ENCODE measurements around the gene FEM1A.

DNA sequence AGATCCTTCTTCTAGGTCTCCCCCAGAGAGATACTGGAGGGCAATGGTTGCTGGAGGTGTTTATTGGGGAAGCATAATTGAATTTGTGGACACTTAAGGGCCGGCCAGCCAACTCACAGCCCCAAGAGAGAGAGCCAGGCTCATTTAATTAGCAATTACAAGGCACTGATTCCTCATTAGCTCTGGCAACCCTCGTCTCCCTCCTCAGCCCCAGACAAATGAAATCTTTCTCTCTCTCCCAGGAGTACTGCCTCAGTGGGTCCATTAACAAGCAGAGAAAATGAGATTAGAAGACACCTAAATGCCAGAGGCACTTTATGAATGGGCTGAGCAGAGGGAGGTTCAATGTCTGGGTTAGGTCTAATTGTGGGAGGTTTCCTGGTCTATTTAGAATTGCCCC is 19.0 kb upstream of the FEM1A start:
- TF ChIP-seq TCF12 (IDR thresholded peaks at IDR 0.05; ENCODE audit: low read depth) (no peak), EP300 (IDR thresholded peaks at IDR 0.05; ENCODE audit: borderline replicate concordance) (no peak), YY1 (IDR thresholded peaks at IDR 0.05; ENCODE audit: low read depth) (no peak), RAD21 (IDR thresholded peaks at IDR 0.05; ENCODE audit: low read depth) (no peak), CEBPB (IDR thresholded peaks at IDR 0.05) (no peak), EGR1 (IDR thresholded peaks at IDR 0.05) (no peak)
- TF ChIP-seq, protein P1, sequence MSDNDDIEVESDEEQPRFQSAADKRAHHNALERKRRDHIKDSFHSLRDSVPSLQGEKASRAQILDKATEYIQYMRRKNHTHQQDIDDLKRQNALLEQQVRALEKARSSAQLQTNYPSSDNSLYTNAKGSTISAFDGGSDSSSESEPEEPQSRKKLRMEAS (IDR thresholded peaks at IDR 0.05): no peak
- TF ChIP-seq, protein P2, sequence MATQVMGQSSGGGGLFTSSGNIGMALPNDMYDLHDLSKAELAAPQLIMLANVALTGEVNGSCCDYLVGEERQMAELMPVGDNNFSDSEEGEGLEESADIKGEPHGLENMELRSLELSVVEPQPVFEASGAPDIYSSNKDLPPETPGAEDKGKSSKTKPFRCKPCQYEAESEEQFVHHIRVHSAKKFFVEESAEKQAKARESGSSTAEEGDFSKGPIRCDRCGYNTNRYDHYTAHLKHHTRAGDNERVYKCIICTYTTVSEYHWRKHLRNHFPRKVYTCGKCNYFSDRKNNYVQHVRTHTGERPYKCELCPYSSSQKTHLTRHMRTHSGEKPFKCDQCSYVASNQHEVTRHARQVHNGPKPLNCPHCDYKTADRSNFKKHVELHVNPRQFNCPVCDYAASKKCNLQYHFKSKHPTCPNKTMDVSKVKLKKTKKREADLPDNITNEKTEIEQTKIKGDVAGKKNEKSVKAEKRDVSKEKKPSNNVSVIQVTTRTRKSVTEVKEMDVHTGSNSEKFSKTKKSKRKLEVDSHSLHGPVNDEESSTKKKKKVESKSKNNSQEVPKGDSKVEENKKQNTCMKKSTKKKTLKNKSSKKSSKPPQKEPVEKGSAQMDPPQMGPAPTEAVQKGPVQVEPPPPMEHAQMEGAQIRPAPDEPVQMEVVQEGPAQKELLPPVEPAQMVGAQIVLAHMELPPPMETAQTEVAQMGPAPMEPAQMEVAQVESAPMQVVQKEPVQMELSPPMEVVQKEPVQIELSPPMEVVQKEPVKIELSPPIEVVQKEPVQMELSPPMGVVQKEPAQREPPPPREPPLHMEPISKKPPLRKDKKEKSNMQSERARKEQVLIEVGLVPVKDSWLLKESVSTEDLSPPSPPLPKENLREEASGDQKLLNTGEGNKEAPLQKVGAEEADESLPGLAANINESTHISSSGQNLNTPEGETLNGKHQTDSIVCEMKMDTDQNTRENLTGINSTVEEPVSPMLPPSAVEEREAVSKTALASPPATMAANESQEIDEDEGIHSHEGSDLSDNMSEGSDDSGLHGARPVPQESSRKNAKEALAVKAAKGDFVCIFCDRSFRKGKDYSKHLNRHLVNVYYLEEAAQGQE (IDR thresholded peaks at IDR 0.05; ENCODE audit: low read depth): no peak
